Measurements from ENCODE around the gene ZNF624. TPM values are rescaled to one million over a fixed set of nuclear protein-coding genes. Genes with fewer than 3 reads are reported as not detected.
"Not testable (repeated sequence)": the region's sequence is repeated elsewhere in the genome, so short reads cannot be mapped to it uniquely, and the experiment has no call there.

Gene ZNF624
- total RNA-seq (8.8 TPM), polyA plus RNA-seq (ENCODE audit: insufficient read depth in 1 of 8, insufficient read length in 8 of 8, low replicate concordance in 1 of 8) (1 to 10 TPM; 4.2 to 7.5 (median 6.5) TPM)
- long read RNA-seq, donor 1, full-length matches to known transcripts = 2 of 2 reads
- long read RNA-seq, donor 1, partial matches to known transcripts = 0 of 2 reads
- long read RNA-seq, donor 1, other reads (novel, unspliced or antisense) = 0 of 2 reads
- long read RNA-seq, donor 2 = 0 reads
- long read RNA-seq, donor 3 = 0 reads
- long read RNA-seq, donor 4, full-length matches to known transcripts = 4 of 4 reads
- long read RNA-seq, donor 4, partial matches to known transcripts = 0 of 4 reads
- long read RNA-seq, donor 4, other reads (novel, unspliced or antisense) = 0 of 4 reads
- long read RNA-seq, donor 5, full-length matches to known transcripts = 7 of 7 reads
- long read RNA-seq, donor 5, partial matches to known transcripts = 0 of 7 reads
- long read RNA-seq, donor 5, other reads (novel, unspliced or antisense) = 0 of 7 reads
- long read RNA-seq, donor 6, full-length matches to known transcripts = 4 of 4 reads
- long read RNA-seq, donor 6, partial matches to known transcripts = 0 of 4 reads
- long read RNA-seq, donor 6, other reads (novel, unspliced or antisense) = 0 of 4 reads
- long read RNA-seq, donor 7, full-length matches to known transcripts = 8 of 8 reads
- long read RNA-seq, donor 7, partial matches to known transcripts = 0 of 8 reads
- long read RNA-seq, donor 7, other reads (novel, unspliced or antisense) = 0 of 8 reads
- long read RNA-seq, donor 8, full-length matches to known transcripts = 11 of 11 reads
- long read RNA-seq, donor 8, partial matches to known transcripts = 0 of 11 reads
- long read RNA-seq, donor 8, other reads (novel, unspliced or antisense) = 0 of 11 reads
- long read RNA-seq, donor 9, full-length matches to known transcripts = 3 of 3 reads
- long read RNA-seq, donor 9, partial matches to known transcripts = 0 of 3 reads
- long read RNA-seq, donor 9, other reads (novel, unspliced or antisense) = 0 of 3 reads
- long read RNA-seq, donor 10, full-length matches to known transcripts = 4 of 4 reads
- long read RNA-seq, donor 10, partial matches to known transcripts = 0 of 4 reads
- long read RNA-seq, donor 10, other reads (novel, unspliced or antisense) = 0 of 4 reads
- long read RNA-seq, donor 11, full-length matches to known transcripts = 5 of 5 reads
- long read RNA-seq, donor 11, partial matches to known transcripts = 0 of 5 reads
- long read RNA-seq, donor 11, other reads (novel, unspliced or antisense) = 0 of 5 reads

- Histone ChIP-seq H3K4me1 (ENCODE audit: control insufficient read depth, insufficient read depth, low read length) (peaks cover 6% of the 10 kb centered on the region), H3K27me3 (ENCODE audit: control insufficient read depth, insufficient read depth, low read length) (no peaks in the 10 kb centered on the region), H3K27ac (ENCODE audit: low read length) (peak within 1 kb of the TSS; percentile 94), H3K36me3 (ENCODE audit: control insufficient read depth, insufficient read depth, low read length) (peaks cover 4% of the 10 kb centered on the region), H3K4me3 (ENCODE audit: low read length) (peak within 1 kb of the TSS; percentile 92), H3K9me3 (replicated peaks; ENCODE audit: control insufficient read depth, low read depth, low read length) (no peaks in the 10 kb centered on the region)
- WGBS (ENCODE audit: insufficient coverage) = under 1% methylated on average over 51 of the region's 55 CpGs
- DNase-seq = peak; percentile 97
Measured at GRCh38 chr17:16653367-16654041, at the start of gene ZNF624. Gene ZNF624, minus strand, starts transcription at chr17:16653850.

- not testable (repeated sequence) for H3K36me3 ChIP-seq (ENCODE audit: control insufficient read depth, insufficient read depth, low read length); DNase-seq; H3K4me3 ChIP-seq (ENCODE audit: low read length); H3K4me1 ChIP-seq (ENCODE audit: control insufficient read depth, insufficient read depth, low read length); H3K27me3 ChIP-seq (ENCODE audit: control insufficient read depth, insufficient read depth, low read length); H3K9me3 ChIP-seq (replicated peaks; ENCODE audit: control insufficient read depth, low read depth, low read length); H3K27ac ChIP-seq (ENCODE audit: low read length)
- WGBS (ENCODE audit: insufficient coverage) = no CpG with 5 or more reads among the region's 5 CpGs
Measured at GRCh38 chr17:16697603-16698002, 44.0 kb upstream of the ZNF624 start.

- not testable (repeated sequence) for H3K27ac ChIP-seq (ENCODE audit: low read length); H3K36me3 ChIP-seq (ENCODE audit: control insufficient read depth, insufficient read depth, low read length); DNase-seq; H3K4me1 ChIP-seq (ENCODE audit: control insufficient read depth, insufficient read depth, low read length); H3K4me3 ChIP-seq (ENCODE audit: low read length); H3K9me3 ChIP-seq (replicated peaks; ENCODE audit: control insufficient read depth, low read depth, low read length); H3K27me3 ChIP-seq (ENCODE audit: control insufficient read depth, insufficient read depth, low read length)
- WGBS (ENCODE audit: insufficient coverage) = 100% methylated on average over 5 of the region's 30 CpGs
Measured at GRCh38 chr17:16690447-16690846, 36.8 kb upstream of the ZNF624 start.

- DNase-seq; H3K9me3 ChIP-seq (replicated peaks; ENCODE audit: control insufficient read depth, low read depth, low read length); H3K4me3 ChIP-seq (ENCODE audit: low read length); H3K27me3 ChIP-seq (ENCODE audit: control insufficient read depth, insufficient read depth, low read length); H3K36me3 ChIP-seq (ENCODE audit: control insufficient read depth, insufficient read depth, low read length); H3K4me1 ChIP-seq (ENCODE audit: control insufficient read depth, insufficient read depth, low read length); H3K27ac ChIP-seq (ENCODE audit: low read length): not testable (repeated sequence)
- WGBS (ENCODE audit: insufficient coverage) = 74% methylated on average over 30 of the region's 33 CpGs
Measured at GRCh38 chr17:16689731-16690281, 36.2 kb upstream of the ZNF624 start, which contains the start of gene CCDC144A. Gene CCDC144A, plus strand, starts transcription at chr17:16690241. Its CDS starts 160 bp downstream, at chr17:16690401.

- no CpG with 5 or more reads among the region's 5 CpGs for WGBS (ENCODE audit: insufficient coverage)
- not testable (repeated sequence) for H3K9me3 ChIP-seq (replicated peaks; ENCODE audit: control insufficient read depth, low read depth, low read length); H3K4me3 ChIP-seq (ENCODE audit: low read length); H3K27ac ChIP-seq (ENCODE audit: low read length); H3K4me1 ChIP-seq (ENCODE audit: control insufficient read depth, insufficient read depth, low read length); H3K36me3 ChIP-seq (ENCODE audit: control insufficient read depth, insufficient read depth, low read length); DNase-seq
- H3K27me3 ChIP-seq (ENCODE audit: control insufficient read depth, insufficient read depth, low read length) = peaks cover 12% of the 10 kb centered on the region
Measured at GRCh38 chr17:16687151-16687550, 33.5 kb upstream of the ZNF624 start.

GRCh38 chr17:16686019-16686418 is 32.4 kb upstream of the ZNF624 start:
- no CpG with 5 or more reads among the region's 4 CpGs for WGBS (ENCODE audit: insufficient coverage)
- H3K4me1 ChIP-seq (ENCODE audit: control insufficient read depth, insufficient read depth, low read length); H3K9me3 ChIP-seq (replicated peaks; ENCODE audit: control insufficient read depth, low read depth, low read length); H3K4me3 ChIP-seq (ENCODE audit: low read length); DNase-seq; H3K27ac ChIP-seq (ENCODE audit: low read length); H3K36me3 ChIP-seq (ENCODE audit: control insufficient read depth, insufficient read depth, low read length): not testable (repeated sequence)
- H3K27me3 ChIP-seq (ENCODE audit: control insufficient read depth, insufficient read depth, low read length) = peaks cover 14% of the 10 kb centered on the region

GRCh38 chr17:16683290-16684138 is 29.9 kb upstream of the ZNF624 start:
- not testable (repeated sequence) for DNase-seq; H3K4me3 ChIP-seq (ENCODE audit: low read length)
- 42% methylated on average over 44 of the region's 44 CpGs for WGBS (ENCODE audit: insufficient coverage)

GRCh38 chr17:16676676-16677268 is 23.1 kb upstream of the ZNF624 start:
- peak; percentile 86 for DNase-seq
- peaks cover 6% of the 10 kb centered on the region for H3K4me1 ChIP-seq (ENCODE audit: control insufficient read depth, insufficient read depth, low read length)

More at GRCh38 chr17:16683290-16684138, 29.9 kb upstream of the ZNF624 start:
- H3K9me3 ChIP-seq (replicated peaks; ENCODE audit: control insufficient read depth, low read depth, low read length); H3K27ac ChIP-seq (ENCODE audit: low read length); H3K36me3 ChIP-seq (ENCODE audit: control insufficient read depth, insufficient read depth, low read length); H3K4me1 ChIP-seq (ENCODE audit: control insufficient read depth, insufficient read depth, low read length): not testable (repeated sequence)
- H3K27me3 ChIP-seq (ENCODE audit: control insufficient read depth, insufficient read depth, low read length) = peaks cover 14% of the 10 kb centered on the region

More at GRCh38 chr17:16676676-16677268, 23.1 kb upstream of the ZNF624 start:
- Histone ChIP-seq H3K27me3 (ENCODE audit: control insufficient read depth, insufficient read depth, low read length) (peaks cover 2% of the 10 kb centered on the region), H3K4me3 (ENCODE audit: low read length) (no peak overlapping the region), H3K36me3 (ENCODE audit: control insufficient read depth, insufficient read depth, low read length) (no peaks in the 10 kb centered on the region), H3K27ac (ENCODE audit: low read length) (peak overlapping the region; percentile 40), H3K9me3 (replicated peaks; ENCODE audit: control insufficient read depth, low read depth, low read length) (no peaks in the 10 kb centered on the region)
- WGBS (ENCODE audit: insufficient coverage) = 19% methylated on average over 4 of the region's 6 CpGs

Data from muscle of leg (tissue), 16 donors.